Fibroblast of the aortic adventitia (primary cell): ENCODE data around the gene USH2A. TPM values are rescaled to one million over a fixed set of nuclear protein-coding genes. Genes with fewer than 3 reads are reported as not detected.

Experiments
- DNase-seq: peaks from one replicate; pipeline ENCODE4 v3.0.0-alpha.2; 2010; ENCODE audit warnings: low read depth
- H3K4me3 ChIP-seq: 2 replicates; pipeline ENCODE4 v1.5.1; 2011; ENCODE audit warnings: low read depth, mild to moderate bottlenecking, control low read depth, low read length, moderate library complexity
- CTCF ChIP-seq: IDR thresholded peaks from 2 replicates; pipeline ENCODE4 v1.5.1; 2011; ENCODE audit warnings: mild to moderate bottlenecking, low read length, control low read depth, inconsistent platforms; ENCODE audit not compliant: insufficient read depth
- total RNA-seq: library from RNA; depleted of rRNA; stranded (reverse); fragments of >200 nt; gene quantifications from 2 replicates; pipeline ENCODE4 v1.2.3, GENCODE V29; 2012; ENCODE audit warnings: low replicate concordance

The USH2A gene
- total RNA-seq, 1 donor, result under 0.01 TPM

DNA sequence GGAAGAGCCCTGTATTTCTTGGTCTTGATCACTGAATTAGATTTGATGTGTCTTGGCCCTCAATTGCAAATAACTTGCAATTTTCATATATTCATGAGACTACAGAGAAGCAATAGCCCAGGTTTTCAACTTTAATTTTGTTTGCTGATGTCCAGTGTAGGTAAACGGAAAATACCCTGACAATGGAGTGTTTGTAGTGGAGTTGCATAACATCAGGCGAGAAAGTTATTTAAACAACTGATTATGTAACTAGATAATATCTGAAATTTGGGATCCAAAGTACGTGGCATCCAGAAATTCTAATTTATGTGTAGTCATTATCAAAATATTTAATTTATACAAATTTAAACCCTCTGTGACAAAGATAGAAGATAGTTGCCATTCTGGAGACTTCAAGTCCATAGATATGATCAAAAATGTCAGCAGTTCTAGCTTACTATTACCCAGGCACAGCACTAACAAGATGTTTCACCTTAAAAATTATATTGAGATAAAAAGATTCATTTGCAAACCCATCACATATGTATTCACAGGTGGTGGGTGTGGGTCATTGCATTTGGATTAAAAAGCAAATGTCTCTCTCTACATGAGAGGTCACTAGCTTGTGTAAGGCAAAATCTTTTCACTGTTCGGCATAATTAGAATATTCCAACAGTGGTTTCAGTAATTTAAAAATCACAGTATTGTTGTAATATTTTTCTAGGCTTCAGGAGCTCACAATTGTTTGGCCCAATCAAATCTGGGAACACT lies 705.4 kb downstream of the USH2A start:
- H3K4me3 ChIP-seq, result no peak overlapping the region
- DNase-seq, result no peak
- TF ChIP-seq CTCF, result no peak

- DNase-seq, result no peak
- TF ChIP-seq CTCF, result no peak
- H3K4me3 ChIP-seq, result no peak overlapping the region
These were observed 712.4 kb downstream of the USH2A start for GRCh38 chr1:215710899-215711225.

GRCh38 chr1:215710036-215710898 lies 713.0 kb downstream of the USH2A start:
- no peak overlapping the region for H3K4me3 ChIP-seq
- DNase-seq, result peak; percentile 77
- peak; percentile 70 for TF ChIP-seq CTCF

GRCh38 chr1:215704089-215704860 lies 719.0 kb downstream of the USH2A start:
- DNase-seq, result peak; percentile 29
- no peak for TF ChIP-seq CTCF
- no peak overlapping the region for H3K4me3 ChIP-seq

DNA sequence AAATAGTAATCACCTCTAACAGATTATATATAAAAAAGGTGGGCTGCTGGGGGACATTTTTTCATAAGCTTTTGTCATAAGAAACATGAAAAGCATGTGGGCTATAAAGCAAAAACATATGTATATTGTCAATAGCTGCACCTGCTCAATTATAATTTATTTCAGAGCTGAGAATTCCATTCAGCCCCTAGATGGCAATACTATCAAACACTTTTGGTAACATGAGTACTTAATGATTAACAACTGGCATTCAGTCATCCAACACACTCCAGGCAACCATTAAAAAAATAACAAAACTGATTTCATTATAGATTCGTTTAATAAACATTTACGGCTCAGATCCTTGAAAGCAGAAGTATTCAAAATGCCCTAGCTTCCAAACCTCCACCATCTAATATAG lies 741.0 kb downstream of the USH2A start:
- peak; percentile 24 for TF ChIP-seq CTCF
- peak; percentile 30 for DNase-seq
- H3K4me3 ChIP-seq, result no peak overlapping the region

GRCh38 chr1:215681041-215681440 lies 742.2 kb downstream of the USH2A start:
- no peak for DNase-seq
- H3K4me3 ChIP-seq, result no peak overlapping the region
- TF ChIP-seq CTCF, result no peak
